ENCODE measurements around the gene PACSIN1. TPM values are rescaled to one million over a fixed set of nuclear protein-coding genes. Genes with fewer than 3 reads are reported as not detected.

PACSIN1 gene
- total RNA-seq, 1 experiment from 2014 or later = not detected

- no peak for TF ChIP-seq EZH2 (IDR thresholded peaks at IDR 0.05; ENCODE audit: borderline replicate concordance, low read depth, low read length, poor library complexity, severe bottlenecking)
- no peak for TF ChIP-seq CTCF (conservative IDR thresholded peaks at IDR 0.05; ENCODE audit: low read depth, low read length)
- POLR2A ChIA-PET (ENCODE audit: low non-redundant PET) = no interaction called here
- intact Hi-C loops (cut with micrococcal nuclease; ENCODE audit: unreplicated experiment) = no loop called here
- peaks cover 7% of the 10 kb centered on the region for H3K4me1 ChIP-seq (ENCODE audit: insufficient read depth, low read length, poor library complexity, severe bottlenecking)
- no peak overlapping the region for H3K4me3 ChIP-seq (ENCODE audit: low read depth, low read length, poor library complexity, severe bottlenecking)
- H3K27ac ChIP-seq (ENCODE audit: low read depth, low read length, poor library complexity, severe bottlenecking) = no peak overlapping the region
- CTCF ChIA-PET = interaction anchor here (0.6 kb wide), 1 partner anchor 730 kb away, joined by 6 read pairs; no protein-coding TSS in a partner anchor
- DNase-seq (ENCODE audit: low spot score) = no peak
- no peaks in the 10 kb centered on the region for H3K36me3 ChIP-seq (ENCODE audit: insufficient read depth, low read length, poor library complexity, severe bottlenecking)
- no peaks in the 10 kb centered on the region for H3K27me3 ChIP-seq (replicated peaks; ENCODE audit: insufficient read depth, low read depth, low read length, poor library complexity)
- BruUV-seq (replicated peaks) = no TSS peak
- H3K9me3 ChIP-seq (ENCODE audit: low read depth, low read length, poor library complexity, severe bottlenecking) = no peaks in the 10 kb centered on the region
Measured at GRCh38 chr6:34475767-34476328, 10.0 kb downstream of the PACSIN1 start.

- no peak for DNase-seq (ENCODE audit: low spot score)
- Histone ChIP-seq H3K27ac (ENCODE audit: low read depth, low read length, poor library complexity, severe bottlenecking) (no peak overlapping the region), H3K4me1 (ENCODE audit: insufficient read depth, low read length, poor library complexity, severe bottlenecking) (peaks cover 7% of the 10 kb centered on the region), H3K36me3 (ENCODE audit: insufficient read depth, low read length, poor library complexity, severe bottlenecking) (no peaks in the 10 kb centered on the region), H3K9me3 (ENCODE audit: low read depth, low read length, poor library complexity, severe bottlenecking) (no peaks in the 10 kb centered on the region), H3K27me3 (replicated peaks; ENCODE audit: insufficient read depth, low read depth, low read length, poor library complexity) (no peaks in the 10 kb centered on the region), H3K4me3 (ENCODE audit: low read depth, low read length, poor library complexity, severe bottlenecking) (no peak overlapping the region)
- TF ChIP-seq EZH2 (IDR thresholded peaks at IDR 0.05; ENCODE audit: borderline replicate concordance, low read depth, low read length, poor library complexity, severe bottlenecking) (no peak), CTCF (conservative IDR thresholded peaks at IDR 0.05; ENCODE audit: low read depth, low read length) (no peak)
- intact Hi-C loops (cut with micrococcal nuclease; ENCODE audit: unreplicated experiment) = no loop called here
- ChIA-PET CTCF (no interaction called here), POLR2A (ENCODE audit: low non-redundant PET) (no interaction called here)
- no TSS peak for BruUV-seq (replicated peaks)
Measured at GRCh38 chr6:34476447-34476846, 10.6 kb downstream of the PACSIN1 start.

- ChIA-PET CTCF (no interaction called here), POLR2A (ENCODE audit: low non-redundant PET) (no interaction called here)
- Histone ChIP-seq H3K9me3 (ENCODE audit: low read depth, low read length, poor library complexity, severe bottlenecking) (no peaks in the 10 kb centered on the region), H3K4me3 (ENCODE audit: low read depth, low read length, poor library complexity, severe bottlenecking) (no peak overlapping the region), H3K27me3 (replicated peaks; ENCODE audit: insufficient read depth, low read depth, low read length, poor library complexity) (no peaks in the 10 kb centered on the region), H3K36me3 (ENCODE audit: insufficient read depth, low read length, poor library complexity, severe bottlenecking) (no peaks in the 10 kb centered on the region), H3K4me1 (ENCODE audit: insufficient read depth, low read length, poor library complexity, severe bottlenecking) (peaks cover 7% of the 10 kb centered on the region), H3K27ac (ENCODE audit: low read depth, low read length, poor library complexity, severe bottlenecking) (no peak overlapping the region)
- BruUV-seq (replicated peaks) = no TSS peak
- intact Hi-C loops (cut with micrococcal nuclease; ENCODE audit: unreplicated experiment) = no loop called here
- TF ChIP-seq EZH2 (IDR thresholded peaks at IDR 0.05; ENCODE audit: borderline replicate concordance, low read depth, low read length, poor library complexity, severe bottlenecking) (no peak), CTCF (conservative IDR thresholded peaks at IDR 0.05; ENCODE audit: low read depth, low read length) (no peak)
- DNase-seq (ENCODE audit: low spot score) = no peak
Measured at GRCh38 chr6:34476921-34477320, 11.0 kb downstream of the PACSIN1 start.
